Myocyte (in vitro differentiated cells): ENCODE measurements around the gene NIPSNAP3A. TPM values are rescaled to one million over a fixed set of nuclear protein-coding genes. Genes with fewer than 3 reads are reported as not detected.
A peak's percentile ranks its signal among the peaks of the same experiment; 100 is the strongest.

ENCODE experiments used
- DNase-seq: peaks from one replicate; pipeline ENCODE4 v3.0.0-alpha.2; 2012; ENCODE audit warnings: low read depth
- total RNA-seq: library from RNA; depleted of rRNA; stranded (reverse); fragments of >200 nt; gene quantifications from 2 replicates; pipeline ENCODE4 v1.2.3, GENCODE V29; 2014

NIPSNAP3A gene
- total RNA-seq, 1 donor from 2014 or later, result 44.8 TPM

DNA sequence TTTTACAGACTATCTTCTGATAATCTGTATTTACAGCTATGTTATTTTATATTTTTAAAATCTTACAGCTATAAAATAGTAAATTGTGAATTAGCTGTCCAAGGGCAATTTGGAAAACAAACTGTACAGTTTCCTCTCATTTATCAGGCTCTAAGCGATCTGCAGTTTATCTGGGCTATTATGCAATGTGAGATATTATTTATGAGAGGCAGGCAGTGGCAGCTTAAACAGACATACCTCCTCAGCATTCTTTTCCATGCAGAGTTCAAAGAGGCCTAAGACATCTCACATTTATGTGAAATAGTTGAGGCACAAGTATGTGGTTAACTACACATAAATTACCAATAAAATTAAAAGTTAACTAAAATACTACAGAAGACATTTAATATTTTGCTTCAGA lies 26.6 kb downstream of the NIPSNAP3A start:
- DNase-seq, result no peak

DNA sequence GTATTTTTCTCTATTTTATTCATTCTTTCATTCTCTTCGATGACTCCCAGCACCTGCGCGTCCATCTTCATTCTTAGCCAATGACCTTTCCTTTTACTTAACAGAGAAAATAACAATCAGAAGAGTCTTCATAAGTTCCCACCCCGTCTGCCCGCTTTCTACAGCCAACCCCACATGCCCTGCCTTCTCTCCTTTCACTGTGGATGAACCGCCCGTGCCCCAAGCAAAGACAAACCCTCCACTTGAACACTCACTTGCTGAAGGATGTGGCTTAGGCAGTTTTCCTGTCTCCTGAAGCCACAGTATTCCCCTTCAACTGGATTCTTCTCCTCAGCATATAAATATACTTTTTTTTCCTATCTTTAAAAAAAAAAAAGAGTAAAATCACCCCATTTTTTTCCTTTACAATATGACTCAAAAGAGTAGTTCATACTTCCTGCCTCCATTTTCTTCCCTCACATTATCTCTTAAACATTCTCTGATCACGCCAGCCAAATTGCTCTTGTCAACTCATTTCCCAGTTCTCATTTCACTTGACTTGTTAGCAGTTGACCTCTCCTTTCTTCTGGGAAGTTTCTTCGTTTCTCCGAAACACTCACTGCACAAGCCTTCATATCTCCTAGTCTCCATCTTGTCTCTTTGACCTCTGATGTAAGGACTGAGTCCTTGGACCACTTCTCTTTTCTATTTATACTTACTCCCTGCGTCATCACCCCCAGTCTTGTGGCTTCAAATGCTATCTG lies 27.5 kb downstream of the NIPSNAP3A start:
- DNase-seq, result no peak

DNA sequence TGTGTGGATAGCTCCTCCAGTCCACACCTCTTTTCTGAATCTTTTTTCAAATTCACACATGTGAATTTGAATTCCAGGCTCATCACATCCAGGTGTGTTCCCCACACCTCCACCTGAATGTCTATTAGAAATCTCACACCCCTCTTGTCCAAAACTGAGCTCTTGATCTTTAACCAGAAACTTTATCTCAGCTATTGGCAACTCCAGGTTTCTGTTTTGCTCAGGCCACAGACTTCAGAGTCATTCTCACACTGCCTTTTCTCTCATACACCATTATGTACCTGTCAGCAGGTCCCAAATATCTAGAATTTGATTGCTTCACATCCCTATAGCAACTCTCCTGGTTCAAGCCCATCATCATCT lies 28.1 kb downstream of the NIPSNAP3A start:
- DNase-seq, result no peak

DNA sequence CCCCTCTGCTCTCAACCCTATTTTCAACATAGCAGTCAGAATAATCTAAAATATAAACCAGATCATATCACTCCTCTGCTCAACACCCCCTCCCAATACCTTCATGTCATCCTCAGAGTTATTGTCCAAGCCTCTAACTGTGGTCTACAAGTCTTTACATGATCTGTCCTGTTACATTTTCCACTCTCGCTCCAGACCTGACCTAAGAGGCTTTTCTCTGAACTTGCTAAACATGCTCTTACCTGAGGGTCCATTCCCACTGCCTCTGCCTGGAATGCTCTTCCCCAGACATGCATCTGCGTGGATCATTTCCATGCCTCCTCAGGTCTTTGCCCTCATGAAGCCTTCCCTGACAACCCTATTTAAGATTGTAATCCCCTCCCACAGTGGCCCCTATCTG lies 28.5 kb downstream of the NIPSNAP3A start:
- DNase-seq, result no peak

DNA sequence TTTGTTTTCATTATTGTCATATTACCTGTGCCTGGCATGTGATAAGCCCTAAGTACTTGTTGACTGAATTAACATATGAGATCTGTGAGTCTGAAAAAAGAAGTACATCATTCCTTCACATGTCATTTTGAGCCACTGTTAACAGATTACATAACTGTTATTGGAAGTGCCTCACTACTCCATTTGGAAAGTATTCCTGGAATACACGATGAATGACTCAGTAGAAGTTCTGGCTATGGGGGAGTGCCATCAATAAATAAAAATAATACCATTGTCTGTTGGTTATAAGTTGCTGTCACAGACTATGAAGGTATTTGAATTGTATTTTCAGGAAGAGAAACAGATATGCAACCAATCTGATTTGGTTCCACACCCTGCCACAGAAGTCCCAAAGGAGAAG lies 29.3 kb downstream of the NIPSNAP3A start:
- DNase-seq, result peak; percentile 48

DNA sequence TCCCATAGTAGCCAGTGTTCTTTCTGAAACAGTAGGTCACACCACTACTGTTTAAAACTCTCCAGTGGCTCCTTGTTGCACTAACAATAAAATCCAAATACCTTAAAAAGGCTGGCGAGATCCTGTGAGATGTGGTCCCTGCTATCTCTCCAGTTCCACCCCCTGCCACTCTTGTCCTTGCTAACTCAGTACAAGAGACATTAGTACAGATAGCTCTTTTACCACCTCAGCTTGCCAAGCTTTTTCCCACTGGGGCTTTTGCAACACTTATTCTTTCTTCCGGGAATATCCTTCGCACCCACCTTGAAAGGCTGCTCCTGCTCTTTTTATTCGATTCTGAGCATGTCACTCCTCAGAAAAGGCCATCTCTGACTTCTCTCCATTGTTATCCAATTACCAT lies 31.3 kb downstream of the NIPSNAP3A start:
- no peak for DNase-seq

DNA sequence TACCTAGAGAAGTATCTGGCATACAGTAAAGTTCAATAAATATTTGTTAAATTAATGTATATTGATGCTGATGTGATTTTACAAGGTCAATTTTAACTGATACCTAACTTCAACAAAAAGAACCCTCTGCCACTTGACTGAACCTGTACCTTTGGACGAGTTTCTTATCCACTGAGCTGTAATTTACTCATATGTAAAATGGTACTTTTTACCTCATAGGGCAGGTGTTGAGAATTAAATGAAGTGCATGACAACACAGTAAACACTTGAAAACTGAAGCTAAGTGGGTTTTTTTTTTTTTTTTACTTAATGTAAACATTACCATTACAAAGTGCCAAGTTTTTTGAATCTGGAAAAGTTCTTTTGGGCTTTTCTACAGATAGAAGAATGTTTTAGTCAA lies 31.9 kb downstream of the NIPSNAP3A start:
- DNase-seq, result no peak

DNA sequence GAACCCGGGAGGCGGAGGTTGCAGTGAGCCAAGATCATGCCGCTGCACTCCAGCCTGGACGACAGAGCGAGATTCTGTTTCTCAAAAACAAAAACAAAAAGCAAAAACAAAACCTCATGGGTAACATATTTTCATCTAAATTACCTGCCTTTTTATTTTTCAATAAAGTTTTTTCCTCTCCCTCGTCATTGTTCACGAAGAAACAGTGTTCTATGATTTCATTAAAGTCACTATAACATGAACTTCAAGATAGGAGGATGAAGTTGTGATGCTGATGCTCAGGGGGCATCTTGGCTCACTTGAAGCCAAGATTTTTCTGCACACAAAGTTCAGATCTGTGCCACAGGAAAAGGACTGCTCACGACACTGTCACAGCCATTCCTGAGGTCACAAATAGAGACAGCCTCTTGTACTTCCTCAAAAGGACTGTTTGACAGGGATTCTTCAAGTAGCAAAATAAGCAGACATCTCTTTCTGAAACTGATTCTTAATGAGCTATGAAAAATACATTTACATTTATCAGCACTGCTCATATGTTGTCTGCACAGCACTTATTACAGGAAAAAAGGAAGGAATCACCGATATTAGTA lies 32.6 kb downstream of the NIPSNAP3A start:
- no peak for DNase-seq

DNA sequence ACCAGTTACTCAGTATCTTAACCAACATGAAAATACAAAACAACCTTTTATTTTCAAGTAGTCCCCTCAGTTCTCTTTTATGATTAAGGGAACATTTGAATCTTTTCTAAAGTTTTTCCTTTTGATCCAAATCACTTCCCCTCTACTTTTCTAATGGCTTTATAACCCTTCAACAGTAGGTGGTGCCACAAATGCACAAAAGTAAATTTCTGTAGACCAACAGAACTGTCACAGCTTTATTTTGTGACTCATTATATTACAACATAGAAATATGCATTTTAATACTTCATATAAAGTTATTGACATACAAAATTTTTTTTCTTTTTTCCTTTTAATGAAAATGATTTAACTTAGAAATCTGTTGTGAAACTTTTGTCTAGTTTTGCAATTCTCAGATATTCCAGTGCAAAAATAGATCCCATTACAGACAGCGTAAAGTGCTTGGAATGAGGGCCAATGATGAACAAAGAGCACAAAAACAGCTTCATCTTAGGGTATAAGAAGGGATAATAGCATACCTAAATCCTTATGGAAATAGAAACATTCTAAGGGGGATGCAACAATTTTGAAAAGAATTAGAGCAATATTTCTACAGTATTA lies 33.4 kb downstream of the NIPSNAP3A start:
- peak; percentile 26 for DNase-seq

DNA sequence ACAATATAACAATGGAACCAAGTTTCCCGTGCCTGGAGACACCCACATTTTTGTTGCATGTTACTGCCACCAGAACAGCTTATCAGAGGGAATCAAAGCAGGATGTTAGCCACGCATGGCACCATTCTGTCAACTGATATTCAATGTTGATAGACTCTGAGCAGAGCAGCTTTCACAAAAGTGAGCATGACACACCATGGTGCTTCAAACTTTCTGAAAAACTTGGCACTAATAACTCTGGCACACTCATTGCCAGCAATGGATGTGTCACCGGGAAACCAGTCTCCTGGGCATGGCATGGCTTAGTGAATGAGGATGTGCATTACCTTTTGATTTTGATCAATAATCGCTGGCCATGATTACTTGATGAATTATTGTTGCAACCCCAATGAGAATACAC lies 36.1 kb downstream of the NIPSNAP3A start:
- DNase-seq, result no peak

DNA sequence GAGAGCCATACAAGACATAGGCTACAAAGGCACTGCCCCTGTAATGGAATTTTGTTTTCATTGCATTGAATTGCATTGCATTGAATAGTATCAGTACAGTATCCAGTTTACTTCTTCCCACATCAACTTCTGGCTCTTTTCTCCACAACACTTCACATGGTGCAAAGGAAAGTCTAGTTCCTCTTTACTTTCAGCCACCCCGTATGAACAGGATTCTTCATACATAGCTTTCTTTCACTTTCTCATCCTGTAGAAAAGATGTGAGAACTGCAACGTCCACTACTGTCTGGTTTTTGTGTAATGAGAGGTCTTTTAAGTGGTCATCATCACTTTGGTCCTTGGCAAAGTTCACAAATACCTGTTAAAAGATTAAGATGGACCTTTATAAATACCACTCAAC lies 36.6 kb downstream of the NIPSNAP3A start:
- DNase-seq, result no peak

DNA sequence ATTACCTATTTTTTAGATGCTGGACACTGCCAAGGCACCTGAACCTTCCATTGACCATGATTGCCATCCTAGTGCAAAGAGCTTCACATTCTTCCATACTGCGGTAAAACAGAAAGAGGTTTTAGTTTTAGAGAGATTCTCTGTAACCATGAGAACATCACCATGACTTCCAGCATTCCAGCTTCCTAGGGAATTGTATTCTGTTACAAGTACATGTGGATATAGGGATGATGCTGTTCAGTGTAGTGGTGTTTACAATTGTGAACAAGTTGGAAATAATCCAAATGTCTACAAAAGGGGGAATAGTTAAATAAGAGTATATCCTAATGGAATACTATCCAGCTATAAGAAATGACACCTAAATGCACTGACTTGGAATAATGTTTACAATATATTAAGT lies 38.8 kb downstream of the NIPSNAP3A start:
- DNase-seq, result no peak

DNA sequence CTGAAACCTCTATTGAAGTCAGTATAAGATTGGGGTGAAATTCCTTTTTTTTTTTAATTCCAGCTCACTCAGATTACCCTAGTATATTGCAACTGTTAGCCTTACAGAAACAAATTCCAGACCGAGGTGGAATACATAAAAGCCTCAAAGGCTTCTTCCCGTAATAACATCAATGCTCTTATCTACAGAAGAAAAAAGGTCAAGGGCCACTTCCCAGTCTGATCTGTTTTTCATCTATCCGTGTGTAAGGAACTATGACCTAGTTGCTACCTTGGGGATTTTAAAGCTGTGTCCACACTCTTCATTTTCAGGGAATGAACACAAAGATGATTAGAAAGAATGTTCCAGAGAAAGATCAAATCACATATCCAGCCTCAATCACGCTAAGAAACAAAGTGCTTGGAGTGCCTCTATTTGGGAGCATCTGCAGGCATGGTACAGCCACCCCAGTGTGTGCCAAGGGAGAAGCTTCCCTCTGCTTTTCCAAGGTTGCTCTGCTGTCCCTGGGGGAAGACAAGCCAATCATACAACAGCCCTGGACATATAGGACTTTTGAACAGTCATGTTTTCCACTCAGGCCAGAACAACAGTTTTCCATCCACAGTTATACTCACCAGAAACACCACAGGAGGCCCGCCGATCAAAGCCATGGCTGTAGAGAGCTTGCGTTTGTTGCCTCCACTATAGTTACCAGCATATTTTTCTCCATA lies 40.0 kb downstream of the NIPSNAP3A start:
- no peak for DNase-seq

DNA sequence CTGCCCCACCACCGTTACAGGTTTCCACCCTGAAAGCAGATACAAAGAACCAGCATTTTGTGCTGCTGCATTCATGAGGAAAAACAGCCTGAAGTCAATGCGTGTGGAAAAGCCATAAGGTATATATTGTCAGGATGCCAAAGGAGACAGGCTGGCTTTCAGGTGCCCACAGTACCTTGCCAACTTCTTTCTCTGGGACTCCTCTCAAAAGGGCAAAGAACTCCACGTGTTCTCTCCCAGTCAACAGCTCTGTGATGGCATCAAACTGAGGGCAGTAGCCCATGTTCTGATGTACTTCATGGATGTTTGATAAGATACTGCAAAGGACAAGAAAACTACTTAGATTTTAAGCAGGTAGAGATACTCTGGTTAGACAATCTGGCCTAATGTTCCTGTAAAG lies 40.8 kb downstream of the NIPSNAP3A start:
- no peak for DNase-seq

DNA sequence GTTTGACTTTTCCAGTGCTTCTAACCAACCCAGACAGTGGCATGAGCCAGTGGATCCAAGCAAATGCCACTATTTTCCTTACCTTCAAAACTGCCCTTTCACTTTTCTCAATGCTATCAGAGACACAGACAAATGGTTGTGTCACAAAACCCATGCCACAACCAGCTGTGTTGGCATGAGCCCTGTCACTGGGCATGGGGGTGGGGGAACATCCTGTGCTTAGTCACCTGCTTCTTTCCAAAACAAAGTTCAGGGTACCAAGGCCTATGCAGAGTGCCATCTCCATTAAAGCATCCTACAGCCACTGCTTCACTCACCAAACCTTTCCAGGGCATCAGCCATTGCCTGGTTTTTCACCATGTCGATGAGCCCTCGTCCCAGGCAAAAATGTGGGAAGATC lies 46.6 kb downstream of the NIPSNAP3A start:
- peak; percentile 38 for DNase-seq

DNA sequence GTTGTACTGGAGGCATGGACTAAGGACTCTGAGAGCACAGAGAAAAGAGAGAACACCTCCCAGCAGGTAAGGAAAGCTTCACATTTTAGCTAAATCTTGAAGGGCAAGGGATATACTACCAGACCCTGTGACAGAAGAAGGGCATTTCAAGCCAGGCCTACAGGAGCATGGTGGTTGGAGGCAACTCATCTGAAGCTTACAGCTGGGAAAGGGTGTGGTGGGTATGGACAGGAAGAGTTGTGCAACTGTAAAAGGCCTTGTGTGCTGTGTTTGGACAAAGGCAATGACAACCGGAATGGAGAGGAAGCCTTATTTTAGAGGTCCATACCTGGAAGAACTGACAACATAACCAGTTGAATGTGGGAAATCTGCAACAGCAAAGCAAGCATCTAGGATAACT lies 47.6 kb downstream of the NIPSNAP3A start:
- DNase-seq, result no peak

DNA sequence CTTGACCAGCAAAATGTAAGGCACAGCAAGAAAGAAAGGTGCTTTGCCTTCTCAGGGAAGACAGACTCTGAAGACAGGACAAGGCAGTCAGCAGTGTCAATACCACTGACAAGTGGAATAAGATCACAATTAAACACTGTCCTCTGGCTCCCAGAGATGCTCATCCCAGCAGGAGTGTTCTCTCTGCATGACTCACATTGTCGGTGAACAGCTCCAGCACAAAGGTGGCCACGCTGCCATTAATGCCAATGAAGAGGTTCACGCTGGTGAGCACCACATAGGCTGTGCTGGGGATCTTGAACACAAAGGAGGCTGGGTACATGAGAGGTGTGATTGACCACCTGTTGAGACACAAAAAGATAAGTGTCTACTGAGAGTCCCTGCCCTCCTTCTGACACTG lies 48.4 kb downstream of the NIPSNAP3A start:
- DNase-seq, result no peak

DNA sequence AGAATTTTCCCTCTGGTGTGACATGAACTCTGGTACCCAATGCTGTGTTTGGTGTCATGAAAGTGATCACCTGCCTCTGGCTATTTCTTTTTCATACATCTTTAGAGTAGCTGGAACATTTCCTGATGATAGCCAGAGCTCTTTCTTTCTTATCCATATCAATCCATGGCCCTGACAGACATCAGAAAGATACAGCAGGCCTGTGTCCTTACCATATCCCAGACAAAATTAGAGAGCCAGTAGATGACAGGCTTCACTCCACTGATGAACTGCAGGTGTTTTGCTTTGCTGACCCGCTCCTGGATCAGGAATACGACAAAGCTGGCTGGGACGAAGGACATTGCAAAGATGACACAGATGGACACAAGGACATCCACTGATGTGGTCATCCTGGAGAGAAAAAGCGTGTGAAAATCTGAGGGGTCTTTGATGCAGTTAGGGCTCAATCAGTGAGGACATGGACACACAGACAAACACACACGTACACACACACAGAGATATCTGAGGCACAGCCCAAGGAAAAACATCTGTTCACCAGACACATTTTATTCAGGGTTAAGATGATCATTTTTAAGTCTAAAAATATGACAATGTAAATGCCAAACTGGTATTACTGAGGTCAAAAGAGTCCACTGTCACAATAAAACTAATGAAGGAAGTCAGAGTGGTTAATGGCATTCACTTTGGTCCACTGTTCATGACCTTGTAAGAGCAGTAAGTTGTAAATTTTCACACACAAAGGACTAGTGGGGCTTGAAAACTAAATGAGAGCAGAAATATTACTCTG lies 50.9 kb downstream of the NIPSNAP3A start:
- DNase-seq, result no peak

DNA sequence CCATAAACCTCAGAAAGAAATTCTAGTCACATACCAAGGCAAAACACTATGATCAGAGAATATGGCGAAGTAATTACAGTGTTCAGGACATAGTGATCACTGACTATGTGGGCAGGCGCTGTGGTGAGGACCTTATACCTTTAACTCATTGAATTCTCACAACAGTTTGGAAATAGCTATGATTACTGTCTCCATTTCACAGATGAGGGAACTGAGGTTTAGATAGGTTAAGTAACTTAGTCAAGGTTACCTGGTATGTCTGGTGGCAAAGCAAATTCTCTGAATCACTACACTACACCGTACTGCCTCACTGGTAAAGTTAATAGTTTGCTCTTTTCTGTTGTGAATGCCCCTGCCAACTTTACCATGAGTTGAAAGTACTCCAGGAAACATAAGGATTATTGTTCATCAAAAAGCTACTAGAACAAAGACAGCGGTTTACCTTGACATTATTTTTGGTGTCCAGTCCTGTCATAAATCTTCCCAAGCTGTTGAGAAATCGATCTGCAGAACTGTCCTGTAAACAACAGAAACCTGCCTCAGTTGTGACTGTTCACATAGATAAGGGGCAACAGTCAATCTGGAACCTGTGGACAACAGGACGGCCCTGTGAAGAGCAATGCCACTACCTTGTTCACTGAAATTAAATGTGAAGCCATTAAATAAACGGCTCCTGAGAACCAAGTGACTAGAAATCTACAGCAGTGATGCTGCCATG lies 52.7 kb downstream of the NIPSNAP3A start:
- DNase-seq, result no peak

DNA sequence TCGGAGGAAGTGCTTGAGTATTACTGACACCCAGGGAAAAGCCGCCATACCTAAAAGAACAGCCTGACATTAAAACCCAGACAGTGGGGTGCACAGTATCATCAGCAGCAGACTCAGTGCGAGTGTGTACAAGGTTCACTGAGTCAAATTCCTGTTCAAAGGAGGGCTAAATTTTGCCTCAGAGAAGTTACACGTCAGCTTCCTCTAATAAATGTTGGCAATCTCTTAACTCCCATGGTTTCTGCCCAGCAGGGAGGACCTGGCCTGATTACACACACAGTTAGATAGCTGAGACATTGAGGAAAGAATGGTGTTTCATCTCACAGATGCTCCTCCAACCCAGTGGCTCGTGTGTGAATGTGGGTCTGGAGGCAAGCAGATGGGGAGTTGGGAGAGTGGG lies 54.6 kb downstream of the NIPSNAP3A start:
- no peak for DNase-seq

DNA sequence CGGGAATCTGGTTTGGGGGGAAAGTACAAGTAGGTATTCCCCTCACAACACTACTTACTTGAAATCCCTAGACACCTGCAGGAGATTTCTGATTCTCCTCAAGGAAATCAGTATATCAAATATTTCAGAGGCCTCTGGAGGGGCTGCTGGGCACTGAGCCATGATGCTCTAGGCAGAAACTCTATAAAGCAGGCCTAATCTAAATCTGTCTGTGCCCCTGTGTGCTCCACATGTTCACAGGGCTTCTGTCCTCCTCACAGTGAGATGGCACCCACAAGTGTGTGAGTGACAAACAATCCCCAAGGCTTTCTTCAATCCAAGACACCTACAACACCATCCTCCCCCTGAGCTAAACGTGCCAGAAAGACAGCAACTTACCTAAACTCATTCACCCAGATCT lies 55.4 kb downstream of the NIPSNAP3A start:
- no peak for DNase-seq
